GM10266 (cell line): ENCODE results near the gene UGT2A3.

Experiments used
- DNase-seq: peaks from one replicate; pipeline ENCODE4 v3.0.0; 2012; ENCODE audit errors: extremely low spot score
- TF ChIP-seq, protein P1 (sequence below): IDR thresholded peaks from 2 replicates; pipeline ENCODE4 v1.5.1; 2012; ENCODE audit warnings: mild to moderate bottlenecking, low read depth; ENCODE audit not compliant: control insufficient read depth, insufficient read depth; ENCODE audit errors: missing control alignments

The UGT2A3 gene

DNA sequence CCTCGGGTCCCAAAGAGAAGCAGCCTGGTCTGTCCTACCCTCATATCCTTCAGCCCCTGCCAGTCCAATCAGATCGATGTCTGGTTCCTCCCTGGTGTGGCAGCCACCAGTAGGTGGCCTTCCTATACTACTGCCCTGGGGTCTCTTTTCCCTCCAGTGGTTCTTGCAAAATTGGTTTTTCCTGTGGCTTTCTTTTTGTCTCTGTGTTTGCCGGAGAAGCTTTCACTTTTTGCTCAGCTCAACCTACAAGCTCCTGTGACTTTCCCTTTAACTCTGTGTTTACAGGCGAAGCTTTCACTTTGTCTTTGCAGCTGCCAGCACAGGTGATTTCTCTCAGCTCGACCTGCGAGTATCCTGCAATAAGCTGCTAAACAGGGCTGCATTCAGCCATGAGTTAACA lies 46.8 kb downstream of the UGT2A3 start:
- TF ChIP-seq, protein P1, sequence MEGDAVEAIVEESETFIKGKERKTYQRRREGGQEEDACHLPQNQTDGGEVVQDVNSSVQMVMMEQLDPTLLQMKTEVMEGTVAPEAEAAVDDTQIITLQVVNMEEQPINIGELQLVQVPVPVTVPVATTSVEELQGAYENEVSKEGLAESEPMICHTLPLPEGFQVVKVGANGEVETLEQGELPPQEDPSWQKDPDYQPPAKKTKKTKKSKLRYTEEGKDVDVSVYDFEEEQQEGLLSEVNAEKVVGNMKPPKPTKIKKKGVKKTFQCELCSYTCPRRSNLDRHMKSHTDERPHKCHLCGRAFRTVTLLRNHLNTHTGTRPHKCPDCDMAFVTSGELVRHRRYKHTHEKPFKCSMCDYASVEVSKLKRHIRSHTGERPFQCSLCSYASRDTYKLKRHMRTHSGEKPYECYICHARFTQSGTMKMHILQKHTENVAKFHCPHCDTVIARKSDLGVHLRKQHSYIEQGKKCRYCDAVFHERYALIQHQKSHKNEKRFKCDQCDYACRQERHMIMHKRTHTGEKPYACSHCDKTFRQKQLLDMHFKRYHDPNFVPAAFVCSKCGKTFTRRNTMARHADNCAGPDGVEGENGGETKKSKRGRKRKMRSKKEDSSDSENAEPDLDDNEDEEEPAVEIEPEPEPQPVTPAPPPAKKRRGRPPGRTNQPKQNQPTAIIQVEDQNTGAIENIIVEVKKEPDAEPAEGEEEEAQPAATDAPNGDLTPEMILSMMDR, result peak; percentile 33
- DNase-seq, result peak; percentile 20

DNA sequence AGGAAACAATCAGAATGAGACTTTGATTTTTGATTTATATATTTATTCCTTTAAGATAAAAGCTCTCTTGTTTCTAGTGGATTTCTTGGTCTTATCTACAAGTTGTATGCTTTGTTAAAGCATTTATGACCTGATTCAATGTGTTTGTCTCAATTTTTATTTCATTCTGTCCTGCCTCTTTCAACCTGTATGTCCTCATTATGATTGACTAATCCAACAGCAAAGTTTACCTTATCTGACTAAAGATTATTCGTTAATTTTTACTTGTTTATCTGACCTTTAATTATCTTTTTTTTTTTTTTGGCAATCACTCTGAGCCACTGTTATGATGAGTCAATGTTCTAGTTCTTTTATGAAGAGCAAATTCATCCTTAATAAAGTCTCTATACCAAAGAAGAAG lies 54.9 kb downstream of the UGT2A3 start:
- TF ChIP-seq, protein P1, result no peak
- no peak for DNase-seq

DNA sequence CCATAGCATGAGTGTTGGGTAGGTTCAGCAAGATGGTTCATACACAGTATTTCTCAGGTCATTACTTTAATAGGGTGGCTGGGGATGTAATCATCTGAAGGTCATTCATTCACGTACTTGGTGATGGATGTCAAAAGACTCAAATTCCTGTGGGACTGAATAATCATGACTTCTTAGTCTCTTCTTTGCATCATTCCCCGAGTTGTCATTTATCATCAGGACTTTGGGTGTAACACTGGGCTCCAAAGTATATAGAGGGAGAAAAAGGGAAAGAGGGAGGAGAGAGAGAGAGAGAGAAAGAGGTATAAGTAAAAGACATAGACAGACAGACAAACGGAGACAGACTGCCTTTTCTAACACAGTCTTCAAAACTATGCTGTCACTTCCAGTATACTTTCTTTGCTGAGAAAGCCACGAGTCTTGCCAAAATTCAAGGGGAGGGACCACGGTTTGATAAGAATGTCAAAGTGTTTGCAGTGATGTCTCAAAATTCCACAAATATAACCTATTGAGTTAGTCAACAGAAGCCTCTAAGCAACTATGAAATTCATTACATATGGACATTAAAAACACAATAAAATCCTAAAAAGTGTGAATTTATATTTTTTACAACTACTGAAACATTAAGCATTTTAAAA lies 55.9 kb downstream of the UGT2A3 start:
- TF ChIP-seq, protein P1, result no peak
- DNase-seq, result no peak

DNA sequence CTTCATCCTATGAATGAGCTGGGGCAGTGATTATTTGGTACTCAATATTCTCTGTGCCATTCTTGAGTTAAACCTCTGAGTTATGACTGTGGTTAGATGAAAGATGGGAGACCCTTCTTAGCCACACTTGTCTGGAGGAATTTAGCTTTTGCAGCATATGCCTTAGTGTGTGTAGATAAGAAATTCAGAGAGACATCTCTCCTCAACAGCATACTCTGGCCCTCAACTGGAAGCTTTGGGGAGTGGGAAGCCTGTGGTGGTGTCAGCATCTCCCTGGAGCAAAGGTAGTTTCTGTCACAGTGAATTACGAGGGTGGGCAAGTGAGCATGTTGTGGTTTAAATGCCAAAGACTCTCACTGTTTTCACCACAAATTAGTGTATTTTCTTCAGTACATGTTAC lies 58.7 kb downstream of the UGT2A3 start:
- no peak for DNase-seq

DNA sequence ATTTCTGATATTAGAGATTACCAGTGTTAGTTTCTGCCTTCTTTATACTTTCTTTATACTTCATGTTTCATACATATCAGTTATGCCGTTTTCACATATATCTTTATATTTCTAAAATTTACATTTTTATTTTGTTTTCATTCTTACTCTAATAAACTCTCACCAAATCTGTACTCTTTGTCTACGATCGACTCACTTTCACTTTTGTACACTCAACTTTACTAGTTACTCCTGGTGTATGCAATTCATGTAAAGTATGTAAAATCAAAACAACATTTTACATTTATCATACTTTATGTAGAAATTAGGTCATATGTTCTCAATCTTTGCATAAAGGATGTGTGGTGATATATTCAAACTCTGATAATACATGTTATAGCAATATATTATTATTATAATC lies 59.9 kb downstream of the UGT2A3 start:
- DNase-seq, result no peak
- TF ChIP-seq, protein P1, result no peak

More for the DNA sequence above, 58.7 kb downstream of the UGT2A3 start:
- TF ChIP-seq, protein P1, result no peak

DNA sequence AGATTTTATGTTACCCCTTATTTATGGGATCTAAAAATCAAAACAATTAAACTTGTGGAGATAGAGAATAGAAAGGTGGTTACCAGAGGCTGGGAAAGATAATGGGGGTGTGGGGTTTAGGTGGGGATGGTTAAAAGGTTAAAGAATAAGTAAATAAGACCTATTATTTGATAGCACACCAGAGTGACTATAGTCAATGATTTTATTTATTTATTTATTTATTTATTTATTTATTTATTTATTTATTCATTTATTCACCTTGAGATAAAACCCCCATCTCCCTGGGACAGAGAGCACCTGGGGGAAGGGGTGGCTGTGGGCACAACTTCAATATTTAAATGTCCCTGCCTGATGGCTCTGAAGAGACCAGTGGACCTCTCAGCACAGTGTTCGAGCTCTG lies 66.1 kb downstream of the UGT2A3 start:
- no peak for DNase-seq
- TF ChIP-seq, protein P1, result no peak

DNA sequence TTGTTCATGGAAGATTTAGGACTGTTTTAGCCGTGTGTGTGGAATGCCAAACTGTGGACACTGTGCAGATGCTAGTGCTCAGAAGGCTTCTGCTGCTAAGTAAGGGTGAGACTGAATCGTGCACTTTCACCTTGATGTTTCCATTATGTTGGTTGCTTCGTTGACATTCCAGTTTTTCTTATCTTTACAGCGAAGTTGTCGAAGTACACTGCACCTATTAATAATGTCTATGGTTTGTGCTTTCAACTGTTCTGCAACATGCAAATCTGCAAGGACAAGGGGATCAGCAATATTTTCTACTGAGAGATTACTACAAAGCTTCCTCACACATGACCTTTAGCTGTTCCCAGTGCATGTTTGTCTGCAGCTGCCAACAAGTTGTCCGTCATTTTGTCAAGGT lies 67.7 kb downstream of the UGT2A3 start:
- TF ChIP-seq, protein P1, result no peak
- DNase-seq, result no peak
